Kidney capillary endothelial cell (primary cell): ENCODE data around the gene ZPR1.
"Not testable (repeated sequence)": the region's sequence is repeated elsewhere in the genome, so short reads cannot be mapped to it uniquely, and the experiment has no call there.

Source experiments
- DNase-seq: peaks from one replicate; pipeline ENCODE4 v3.0.0-alpha.2; 2018; ENCODE audit warnings: low spot score

Gene ZPR1

DNA sequence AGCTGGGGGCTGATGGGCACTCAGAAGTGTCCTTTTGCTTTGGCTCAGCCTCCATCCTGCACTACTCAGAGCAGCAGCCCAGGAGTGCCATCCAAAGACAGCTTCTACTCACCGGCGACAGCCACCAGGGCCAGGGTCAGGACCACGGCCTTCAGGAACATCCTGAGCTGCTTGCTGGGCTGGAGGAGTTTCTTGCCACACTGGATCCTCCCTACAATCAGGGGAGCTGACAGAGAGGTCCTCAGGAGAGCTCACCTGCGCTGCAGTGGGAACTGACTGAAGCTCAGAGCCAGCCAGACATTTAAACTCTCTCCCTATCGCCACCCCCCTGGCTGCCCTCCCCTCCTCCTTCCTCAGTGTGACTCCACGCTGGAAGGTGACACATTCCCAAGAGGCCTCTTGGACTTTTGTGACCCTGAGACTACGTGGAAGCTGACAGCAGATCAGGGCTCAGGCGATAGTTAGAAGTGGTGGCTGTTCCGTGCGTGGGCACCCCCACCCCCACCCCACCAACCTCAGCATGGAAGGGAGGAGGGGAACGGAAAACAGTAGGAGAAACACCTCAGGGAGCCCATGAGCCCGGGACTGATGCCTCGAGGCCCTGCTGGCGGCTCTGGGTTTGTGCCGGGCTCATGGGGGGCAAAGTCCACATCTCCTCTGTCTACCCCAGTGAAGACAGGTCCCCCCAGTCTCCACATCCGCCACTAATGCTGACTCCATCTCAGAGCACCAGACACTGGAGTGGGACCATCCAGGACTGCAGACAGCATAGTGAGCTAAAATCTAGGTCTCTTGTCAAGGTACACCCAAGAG, 35.4 kb upstream of the ZPR1 start, which contains the start of gene APOA4:
Gene APOA4 (minus strand): TSS at position 274 of the 813 bp plus-strand sequence. CDS start 113 bp downstream, at position 161.
- DNase-seq: no peak

GRCh38 chr11:116822575-116822974, 34.8 kb upstream of the ZPR1 start:
- no peak for DNase-seq

GRCh38 chr11:116821050-116821918, 33.5 kb upstream of the ZPR1 start:
- no peak for DNase-seq

- no peak for DNase-seq
Measured at GRCh38 chr11:116819049-116819448, 31.2 kb upstream of the ZPR1 start.

- DNase-seq: no peak
Measured at GRCh38 chr11:116814502-116814901, 26.7 kb upstream of the ZPR1 start.

DNA sequence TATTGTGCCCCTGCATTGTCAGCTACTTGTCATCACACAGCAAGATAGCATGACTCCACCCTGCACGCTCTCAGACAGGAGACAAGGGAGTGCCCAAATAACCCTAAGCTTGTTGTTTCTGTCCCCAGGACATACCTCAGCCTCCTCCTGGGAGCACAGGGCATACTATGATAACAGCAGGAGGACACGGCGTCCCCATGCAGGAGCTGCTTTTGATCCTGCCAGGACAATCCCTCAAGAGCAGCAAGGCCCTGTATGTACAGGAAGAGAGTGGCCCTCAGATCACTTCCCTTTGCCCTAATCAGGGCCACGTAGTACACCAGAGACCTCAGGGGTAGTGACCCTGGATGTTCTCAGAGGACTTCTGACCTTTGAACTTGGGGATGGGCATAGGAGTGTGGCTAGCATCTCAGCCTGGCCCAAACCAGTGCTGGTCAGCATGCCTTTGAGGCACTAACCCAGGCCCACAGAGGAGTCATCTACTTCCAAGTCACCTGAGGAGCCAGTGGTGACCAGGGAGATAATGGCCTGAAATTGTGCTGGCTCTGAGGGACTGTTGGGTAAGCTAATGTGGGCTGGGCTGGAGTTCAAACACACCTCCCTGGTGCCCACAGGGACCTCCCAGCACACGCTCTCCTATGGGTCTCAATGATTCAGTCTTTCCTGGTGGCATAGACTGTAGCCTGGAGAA, 26.1 kb upstream of the ZPR1 start:
- DNase-seq: no peak

DNA sequence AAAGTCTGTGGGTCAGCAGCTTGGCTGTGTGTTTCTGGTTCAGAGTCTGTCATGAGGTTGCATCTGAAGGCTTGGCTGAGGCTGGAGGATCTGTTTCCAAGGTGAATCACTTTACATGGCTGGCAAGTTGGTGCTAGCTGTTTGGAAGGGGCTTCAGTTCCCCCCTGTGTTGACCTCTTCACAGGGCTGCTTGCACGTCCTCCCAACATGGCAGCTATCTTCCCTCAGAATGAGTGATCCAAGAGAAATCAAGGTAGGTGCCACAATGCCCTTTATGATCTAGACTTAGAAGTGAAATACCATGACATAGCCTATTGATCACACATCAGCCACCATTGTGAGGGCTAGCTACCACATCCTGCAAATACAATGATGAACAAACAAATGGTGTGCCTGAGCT, 25.3 kb upstream of the ZPR1 start:
- DNase-seq: no peak

DNA sequence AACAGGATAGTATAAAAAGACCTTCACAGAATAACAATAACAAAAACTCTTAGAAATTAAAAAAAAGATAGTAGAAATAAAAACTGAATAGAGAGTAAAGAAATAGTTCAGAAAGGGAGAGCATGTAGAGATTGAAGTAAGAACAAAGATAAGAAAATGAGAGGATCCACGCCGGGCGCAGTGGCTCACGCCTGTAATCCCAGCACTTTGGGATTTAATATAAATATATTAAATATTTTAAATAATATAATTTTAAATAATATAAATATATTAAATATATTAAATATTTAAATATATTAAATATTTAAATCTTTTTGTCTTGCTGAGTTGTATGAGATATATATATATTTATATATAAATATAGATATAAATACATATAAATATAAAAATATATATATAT, 24.3 kb upstream of the ZPR1 start:
- no peak for DNase-seq

DNA sequence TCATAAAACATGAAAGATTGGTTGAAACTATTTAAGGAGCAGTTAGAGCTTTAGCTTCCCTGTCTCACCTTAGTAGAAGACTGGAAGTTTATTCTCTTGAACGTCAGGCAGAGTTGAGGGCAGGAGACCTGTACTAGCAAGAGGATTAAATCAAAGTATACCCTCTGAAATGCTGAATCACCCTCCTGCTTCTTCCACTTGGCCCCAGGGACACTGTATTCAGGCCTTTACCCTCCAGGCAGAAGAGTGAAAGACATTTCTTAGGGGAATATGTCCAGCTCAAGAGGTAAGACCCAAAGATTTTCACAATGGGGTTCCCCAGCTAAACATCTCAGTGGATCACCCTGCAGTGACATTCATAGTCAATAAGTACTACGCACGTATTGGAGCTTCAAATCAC, 23.4 kb upstream of the ZPR1 start:
- DNase-seq: no peak

DNA sequence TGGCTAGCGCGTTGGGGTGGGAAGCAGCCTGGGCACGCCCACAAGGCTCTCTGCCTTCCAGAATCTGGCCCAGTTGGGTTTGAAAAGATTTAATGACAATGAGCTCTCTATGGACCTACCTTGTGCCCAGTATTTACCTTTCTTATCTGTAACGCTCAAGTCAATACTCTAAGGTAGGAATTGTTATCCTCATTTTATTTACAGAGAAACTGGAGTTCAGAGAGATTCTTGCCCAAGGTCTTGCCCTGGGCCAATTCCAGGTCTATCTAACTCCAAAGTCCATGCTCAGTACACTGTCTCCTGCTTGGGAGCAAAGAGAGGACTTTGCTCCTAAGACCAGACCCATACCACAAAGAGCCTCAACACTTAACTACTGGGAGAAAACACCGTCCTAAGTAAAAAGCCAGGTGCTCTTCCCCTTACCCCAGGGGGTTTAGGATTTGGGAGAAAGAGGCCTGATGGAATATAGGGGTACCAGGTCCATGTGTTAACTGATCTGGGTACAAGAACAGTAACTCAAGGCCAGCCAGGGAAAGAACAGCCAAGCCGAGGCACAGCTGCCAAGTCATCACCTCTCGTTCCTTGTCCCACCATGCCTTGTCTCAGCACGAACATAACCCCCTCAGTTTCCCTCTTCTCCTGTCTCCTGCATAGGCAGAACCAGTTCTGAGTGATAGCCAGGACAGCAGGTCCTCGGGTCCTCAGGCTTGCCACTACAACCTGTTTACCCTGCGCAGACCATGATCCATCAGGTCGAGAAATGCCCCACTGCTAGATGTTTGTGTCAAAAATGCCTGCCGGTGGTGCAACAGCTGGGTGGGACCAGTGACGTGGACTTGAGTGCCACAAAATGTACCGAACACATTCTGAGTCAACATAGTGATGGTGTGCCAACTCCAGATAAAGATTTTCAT, 20.7 kb upstream of the ZPR1 start:
- no peak for DNase-seq

DNA sequence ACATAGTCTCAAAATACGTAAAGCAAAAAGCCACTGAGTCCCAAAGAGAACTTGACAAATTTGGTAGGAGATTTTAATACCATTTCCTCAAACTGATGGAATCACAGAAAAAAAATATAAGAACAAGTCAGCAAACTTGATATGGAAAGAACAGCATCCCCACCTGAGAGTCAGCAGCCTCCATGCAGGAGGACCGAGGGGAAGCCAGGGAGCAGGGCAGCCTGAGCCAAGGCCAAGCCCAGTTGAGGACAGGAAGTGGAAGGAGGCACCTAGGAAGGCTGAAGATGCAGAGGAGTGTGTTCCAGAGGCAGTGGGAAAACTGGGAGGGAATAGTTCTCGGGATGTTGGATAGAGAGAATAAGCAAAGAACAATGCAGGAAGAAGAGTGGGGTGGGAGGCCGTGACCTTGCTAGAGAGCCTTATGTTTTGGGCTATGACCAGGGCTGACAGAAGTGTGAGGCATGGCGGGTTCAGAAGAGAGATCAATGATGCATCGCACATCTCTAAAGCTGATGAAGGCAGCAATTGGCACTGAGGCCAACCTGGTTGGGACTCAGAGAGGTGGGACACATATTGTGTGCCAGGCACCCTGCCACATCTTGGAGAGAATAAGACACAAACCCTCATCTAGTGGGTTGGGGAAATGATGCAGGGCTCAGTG, 19.9 kb upstream of the ZPR1 start:
- DNase-seq: no peak

- no peak for DNase-seq
Measured at GRCh38 chr11:116804001-116804400, 16.2 kb upstream of the ZPR1 start.

DNA sequence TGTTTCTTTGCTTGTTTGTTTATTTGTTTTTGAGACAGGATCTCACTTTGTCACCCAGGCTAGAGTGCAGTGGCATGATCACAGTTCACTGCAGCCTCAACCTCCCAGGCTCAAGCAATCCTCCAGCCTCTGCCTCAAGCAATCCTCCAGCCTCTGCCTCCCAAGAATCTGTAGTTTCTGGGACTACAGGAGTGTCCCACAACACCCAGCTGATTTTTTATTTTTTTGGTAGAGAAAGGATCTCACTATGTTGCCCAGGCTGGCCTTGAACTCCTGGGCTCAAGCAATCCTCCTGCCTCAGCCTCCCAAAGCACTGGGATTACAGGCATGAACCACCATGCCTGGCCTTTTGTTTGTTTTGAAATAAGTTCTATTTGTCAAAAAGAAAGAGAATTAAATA, 13.8 kb upstream of the ZPR1 start:
- DNase-seq: not testable (repeated sequence)

GRCh38 chr11:116800610-116801009, 12.8 kb upstream of the ZPR1 start:
- no peak for DNase-seq

DNA sequence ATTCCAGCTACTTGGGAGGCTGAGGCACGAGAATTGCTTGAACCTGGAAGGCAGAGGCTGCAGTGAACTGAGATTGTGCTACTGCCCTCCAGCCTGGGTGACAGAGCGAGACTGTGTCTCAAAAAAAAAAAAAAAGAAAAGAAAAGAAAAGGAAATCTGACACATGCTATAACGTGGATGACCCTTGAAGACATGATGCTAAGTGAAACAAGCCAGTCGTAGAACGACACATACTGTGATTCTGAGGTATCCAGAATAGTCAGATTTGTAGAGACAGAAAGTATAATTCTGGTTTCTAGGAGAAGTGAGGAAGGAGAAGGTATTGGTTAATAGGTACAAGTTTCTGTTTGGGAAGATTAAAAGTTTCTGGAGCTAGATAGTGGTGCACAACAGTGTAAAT, 10.5 kb upstream of the ZPR1 start:
- DNase-seq: no peak

DNA sequence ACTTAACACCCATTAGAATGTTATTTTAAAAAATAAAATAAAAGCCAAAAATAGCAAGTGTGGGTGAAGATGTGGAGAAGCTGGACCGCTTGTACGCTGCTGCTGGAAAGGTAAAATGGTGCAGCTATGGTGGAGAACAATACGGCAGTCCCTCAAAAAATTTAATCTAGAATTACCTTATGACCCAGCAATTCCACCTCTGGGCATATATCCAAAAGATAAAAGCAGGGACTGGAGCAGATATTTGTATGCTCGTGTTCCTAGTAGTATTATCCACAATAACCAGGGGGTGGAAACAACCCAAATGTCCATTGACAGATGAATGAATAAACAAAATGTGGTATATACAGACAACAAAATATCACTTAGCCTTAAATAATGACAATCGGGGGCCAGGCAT, 10.0 kb upstream of the ZPR1 start:
- no peak for DNase-seq

DNA sequence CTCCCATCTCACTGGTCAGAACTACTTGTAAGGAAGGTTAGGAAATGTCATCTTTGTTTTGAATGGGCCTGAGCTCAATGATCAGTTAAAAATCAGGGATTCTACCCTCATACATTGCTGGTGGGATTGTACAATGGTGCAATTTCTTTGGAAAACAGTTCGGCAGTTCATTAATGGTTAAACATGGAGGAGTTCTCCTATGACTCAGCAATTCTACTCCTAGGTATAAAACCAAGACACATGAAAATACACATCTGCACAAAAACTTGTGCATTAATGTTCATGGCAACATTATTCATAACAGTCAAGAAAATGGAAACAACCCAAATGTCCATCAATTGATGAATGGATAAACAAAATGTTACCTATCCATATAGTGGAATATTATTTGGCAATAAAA, 8.7 kb upstream of the ZPR1 start:
- DNase-seq: no peak

DNA sequence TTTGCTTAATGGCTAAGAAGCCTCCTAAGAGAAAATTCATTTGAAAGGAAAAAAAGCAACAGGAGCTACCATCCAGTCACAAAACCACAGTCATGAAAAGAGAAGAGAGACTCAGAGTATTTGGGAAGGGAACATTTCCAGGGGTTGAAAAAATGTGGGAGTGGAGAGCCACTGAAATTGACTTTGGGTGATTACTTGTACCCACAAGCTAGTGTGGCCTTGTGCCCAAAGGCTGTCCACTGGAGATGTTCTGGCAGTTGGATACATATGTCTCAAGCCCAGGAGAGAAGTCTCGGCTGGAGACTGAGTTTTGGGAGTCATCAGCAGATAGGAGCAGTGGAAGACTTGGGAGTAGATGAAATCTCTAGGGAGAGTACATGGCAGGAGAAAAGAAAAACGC, 7.0 kb upstream of the ZPR1 start:
- no peak for DNase-seq

DNA sequence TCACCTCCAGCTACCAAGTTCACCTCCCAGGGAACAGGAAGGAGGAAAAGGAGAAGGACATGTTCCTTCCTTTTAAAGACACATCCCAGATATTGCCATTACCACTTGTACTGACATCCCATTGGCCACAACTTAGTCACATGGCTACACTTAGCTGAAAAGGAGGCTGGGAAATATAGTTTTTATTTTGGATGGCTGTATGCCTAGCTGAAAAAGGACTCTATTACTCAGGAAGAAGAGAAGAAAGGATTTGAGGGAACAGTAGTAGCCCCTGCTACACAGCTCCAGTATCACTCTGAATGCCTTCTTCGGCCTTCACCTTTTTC, 5.9 kb upstream of the ZPR1 start:
- no peak for DNase-seq

DNA sequence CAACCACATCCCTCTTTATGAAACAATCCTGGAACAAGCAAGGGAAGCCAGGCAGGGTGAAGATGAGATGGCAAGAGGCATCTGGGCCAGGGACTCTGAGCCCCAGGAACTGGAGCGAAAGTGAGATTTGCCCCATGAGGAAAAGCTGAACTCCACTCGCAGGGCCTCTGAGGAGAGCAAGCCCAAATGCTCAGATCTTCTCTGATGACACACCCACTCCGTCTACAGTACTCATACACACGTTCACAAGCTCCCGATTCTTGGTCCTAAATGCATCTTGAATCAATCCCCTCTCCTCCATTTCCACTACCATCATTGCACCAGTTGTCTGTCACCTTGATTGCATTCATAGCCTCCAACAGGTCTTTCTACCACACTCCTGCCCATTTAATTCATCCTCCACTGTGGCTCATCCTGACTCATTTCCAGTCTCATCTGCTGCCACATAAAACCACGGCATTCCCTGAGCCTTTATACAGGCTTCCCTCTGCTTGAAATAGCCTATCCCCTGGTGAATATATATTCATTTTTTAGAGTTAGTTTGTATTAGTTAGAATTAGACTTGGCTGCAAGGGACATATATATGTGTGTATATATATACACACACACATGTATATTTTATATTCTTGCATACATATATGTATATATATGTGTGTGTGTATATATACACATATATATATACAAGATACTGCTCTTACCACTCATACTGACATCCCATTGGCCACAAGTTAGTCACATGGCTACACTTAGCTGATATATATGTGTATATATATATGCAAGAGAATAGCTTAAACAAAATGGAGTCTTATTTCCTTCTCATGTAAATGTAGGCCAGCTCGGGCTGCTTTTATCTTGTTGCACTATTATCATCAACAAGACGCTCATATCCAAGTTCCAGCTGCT, 5.3 kb upstream of the ZPR1 start:
- DNase-seq: peak; percentile 64
